ENCODE data around the gene UGT2B11. TPM values are rescaled to one million over a fixed set of nuclear protein-coding genes. Genes with fewer than 3 reads are reported as not detected.
"Not testable (repeated sequence)": the region's sequence is repeated elsewhere in the genome, so short reads cannot be mapped to it uniquely, and the experiment has no call there.

The UGT2B11 gene
- total RNA-seq (under 1 TPM in 1 of 2 donors, not detected in 1; 0.33 TPM), polyA plus RNA-seq (ENCODE audit: insufficient read length in 2 of 2) (under 1 TPM in 1 of 2 donors, not detected in 1; 0.30 TPM)
- long read RNA-seq, donor 1, result 0 reads
- long read RNA-seq, donor 2, result 0 reads
- long read RNA-seq, donor 3, result 0 reads
- long read RNA-seq, donor 4, result 0 reads

- Histone ChIP-seq H3K27me3 (ENCODE audit: control insufficient read depth, insufficient read depth, low read length) (no peaks in the 10 kb centered on the region), H3K4me3 (ENCODE audit: low read depth, low read length) (no peak within 1 kb of the TSS), H3K4me1 (ENCODE audit: control insufficient read depth, insufficient read depth, low read length) (no peaks in the 10 kb centered on the region), H3K36me3 (ENCODE audit: control insufficient read depth, insufficient read depth, low read length) (no peaks in the 10 kb centered on the region), H3K27ac (ENCODE audit: low read depth, low read length) (no peak within 1 kb of the TSS), H3K9me3 (ENCODE audit: control insufficient read depth, insufficient read depth, low read length) (no peaks in the 10 kb centered on the region)
- WGBS (ENCODE audit: insufficient coverage), result no CpG with 5 or more reads among the region's 3 CpGs
- no peak for DNase-seq (ENCODE audit: low read depth in 4 of 6, low spot score in 6 of 6)
These were observed at the start of gene UGT2B11 for GRCh38 chr4:69214716-69215115. Gene UGT2B11, minus strand, starts transcription at chr4:69214748. Its CDS starts 26 bp downstream, at chr4:69214722.

GRCh38 chr4:69253147-69253772 is 38.7 kb upstream of the UGT2B11 start:
- H3K27me3 ChIP-seq (ENCODE audit: control insufficient read depth, insufficient read depth, low read length); H3K4me1 ChIP-seq (ENCODE audit: control insufficient read depth, insufficient read depth, low read length); H3K9me3 ChIP-seq (ENCODE audit: control insufficient read depth, insufficient read depth, low read length); H3K27ac ChIP-seq (ENCODE audit: low read depth, low read length); H3K36me3 ChIP-seq (ENCODE audit: control insufficient read depth, insufficient read depth, low read length); H3K4me3 ChIP-seq (ENCODE audit: low read depth, low read length): not testable (repeated sequence)
- no CpG with 5 or more reads among the region's 3 CpGs for WGBS (ENCODE audit: insufficient coverage)
- peak in 1 of 6 donors; percentile 6 for DNase-seq (ENCODE audit: low read depth in 4 of 6, low spot score in 6 of 6)

GRCh38 chr4:69250884-69251283 is 36.3 kb upstream of the UGT2B11 start:
- WGBS (ENCODE audit: insufficient coverage), result no CpG with 5 or more reads among the region's 2 CpGs
- H3K27ac ChIP-seq (ENCODE audit: low read depth, low read length); H3K4me1 ChIP-seq (ENCODE audit: control insufficient read depth, insufficient read depth, low read length); H3K36me3 ChIP-seq (ENCODE audit: control insufficient read depth, insufficient read depth, low read length); H3K4me3 ChIP-seq (ENCODE audit: low read depth, low read length); DNase-seq (ENCODE audit: low read depth in 4 of 6, low spot score in 6 of 6); H3K27me3 ChIP-seq (ENCODE audit: control insufficient read depth, insufficient read depth, low read length); H3K9me3 ChIP-seq (ENCODE audit: control insufficient read depth, insufficient read depth, low read length): not testable (repeated sequence)

- DNase-seq (ENCODE audit: low read depth in 4 of 6, low spot score in 6 of 6); H3K4me1 ChIP-seq (ENCODE audit: control insufficient read depth, insufficient read depth, low read length); H3K36me3 ChIP-seq (ENCODE audit: control insufficient read depth, insufficient read depth, low read length); H3K9me3 ChIP-seq (ENCODE audit: control insufficient read depth, insufficient read depth, low read length); H3K4me3 ChIP-seq (ENCODE audit: low read depth, low read length); H3K27ac ChIP-seq (ENCODE audit: low read depth, low read length); H3K27me3 ChIP-seq (ENCODE audit: control insufficient read depth, insufficient read depth, low read length): not testable (repeated sequence)
- no CpG with 5 or more reads among the region's 3 CpGs for WGBS (ENCODE audit: insufficient coverage)
These were observed 28.2 kb upstream of the UGT2B11 start for GRCh38 chr4:69242562-69243240.

- H3K36me3 ChIP-seq (ENCODE audit: control insufficient read depth, insufficient read depth, low read length); H3K4me1 ChIP-seq (ENCODE audit: control insufficient read depth, insufficient read depth, low read length); H3K27ac ChIP-seq (ENCODE audit: low read depth, low read length); DNase-seq (ENCODE audit: low read depth in 4 of 6, low spot score in 6 of 6); H3K27me3 ChIP-seq (ENCODE audit: control insufficient read depth, insufficient read depth, low read length); H3K9me3 ChIP-seq (ENCODE audit: control insufficient read depth, insufficient read depth, low read length); H3K4me3 ChIP-seq (ENCODE audit: low read depth, low read length): not testable (repeated sequence)
- no CpG with 5 or more reads among the region's 2 CpGs for WGBS (ENCODE audit: insufficient coverage)
These were observed 27.2 kb upstream of the UGT2B11 start for GRCh38 chr4:69241746-69242145.

- not testable (repeated sequence) for H3K4me3 ChIP-seq (ENCODE audit: low read depth, low read length); H3K36me3 ChIP-seq (ENCODE audit: control insufficient read depth, insufficient read depth, low read length); H3K27ac ChIP-seq (ENCODE audit: low read depth, low read length); H3K4me1 ChIP-seq (ENCODE audit: control insufficient read depth, insufficient read depth, low read length); H3K27me3 ChIP-seq (ENCODE audit: control insufficient read depth, insufficient read depth, low read length); DNase-seq (ENCODE audit: low read depth in 4 of 6, low spot score in 6 of 6); H3K9me3 ChIP-seq (ENCODE audit: control insufficient read depth, insufficient read depth, low read length)
- WGBS (ENCODE audit: insufficient coverage), result no CpG with 5 or more reads among the region's 3 CpGs
These were observed 26.2 kb upstream of the UGT2B11 start for GRCh38 chr4:69240787-69241186.

- Histone ChIP-seq H3K36me3 (ENCODE audit: control insufficient read depth, insufficient read depth, low read length) (no peaks in the 10 kb centered on the region), H3K4me3 (ENCODE audit: low read depth, low read length) (no peak overlapping the region), H3K9me3 (ENCODE audit: control insufficient read depth, insufficient read depth, low read length) (no peaks in the 10 kb centered on the region), H3K4me1 (ENCODE audit: control insufficient read depth, insufficient read depth, low read length) (no peaks in the 10 kb centered on the region), H3K27me3 (ENCODE audit: control insufficient read depth, insufficient read depth, low read length) (no peaks in the 10 kb centered on the region), H3K27ac (ENCODE audit: low read depth, low read length) (no peak overlapping the region)
- 94% methylated on average over 2 of the region's 6 CpGs for WGBS (ENCODE audit: insufficient coverage)
- peak in 1 of 6 donors; percentile 74 for DNase-seq (ENCODE audit: low read depth in 4 of 6, low spot score in 6 of 6)
These were observed 25.1 kb upstream of the UGT2B11 start for GRCh38 chr4:69239557-69240168.

- no peak overlapping the region for H3K27ac ChIP-seq (ENCODE audit: low read depth, low read length)
- WGBS (ENCODE audit: insufficient coverage), result no CpG with 5 or more reads among the region's 2 CpGs
These were observed 24.5 kb upstream of the UGT2B11 start for GRCh38 chr4:69239092-69239491.

GRCh38 chr4:69224891-69225290 is 10.3 kb upstream of the UGT2B11 start:
- no peaks in the 10 kb centered on the region for H3K9me3 ChIP-seq (ENCODE audit: control insufficient read depth, insufficient read depth, low read length)
- no peak overlapping the region for H3K27ac ChIP-seq (ENCODE audit: low read depth, low read length)

More at GRCh38 chr4:69239092-69239491, 24.5 kb upstream of the UGT2B11 start:
- H3K4me3 ChIP-seq (ENCODE audit: low read depth, low read length), result no peak overlapping the region
- H3K4me1 ChIP-seq (ENCODE audit: control insufficient read depth, insufficient read depth, low read length), result no peaks in the 10 kb centered on the region
- no peaks in the 10 kb centered on the region for H3K27me3 ChIP-seq (ENCODE audit: control insufficient read depth, insufficient read depth, low read length)
- DNase-seq (ENCODE audit: low read depth in 4 of 6, low spot score in 6 of 6), result no peak
- no peaks in the 10 kb centered on the region for H3K9me3 ChIP-seq (ENCODE audit: control insufficient read depth, insufficient read depth, low read length)
- H3K36me3 ChIP-seq (ENCODE audit: control insufficient read depth, insufficient read depth, low read length), result no peaks in the 10 kb centered on the region

More at GRCh38 chr4:69224891-69225290, 10.3 kb upstream of the UGT2B11 start:
- no peak for DNase-seq (ENCODE audit: low read depth in 4 of 6, low spot score in 6 of 6)
- no CpG with 5 or more reads among the region's 2 CpGs for WGBS (ENCODE audit: insufficient coverage)
- Histone ChIP-seq H3K27me3 (ENCODE audit: control insufficient read depth, insufficient read depth, low read length) (no peaks in the 10 kb centered on the region), H3K4me1 (ENCODE audit: control insufficient read depth, insufficient read depth, low read length) (no peaks in the 10 kb centered on the region), H3K4me3 (ENCODE audit: low read depth, low read length) (no peak overlapping the region), H3K36me3 (ENCODE audit: control insufficient read depth, insufficient read depth, low read length) (no peaks in the 10 kb centered on the region)
